ENCODE results near the gene OSBPL6. TPM values are rescaled to one million over a fixed set of nuclear protein-coding genes. Genes with fewer than 3 reads are reported as not detected.

The OSBPL6 gene
- total and polyA plus RNA-seq, 4 donors: 1.3 to 3.3 (median 2.2) TPM

GRCh38 chr2:178273787-178274360 is 79.6 kb downstream of the OSBPL6 start:
- no peak for DNase-seq (ENCODE audit: low spot score)
- 74% methylated on average over 2 of the region's 2 CpGs for WGBS
- Histone ChIP-seq H3K4me3 (ENCODE audit: low read depth in 1 of 3, low read length in 3 of 3) (no peak overlapping the region), H3K27ac (ENCODE audit: low read depth in 1 of 2, low read length in 2 of 2) (no peak overlapping the region), H3K4me1 (ENCODE audit: control insufficient read depth in 4 of 4, insufficient read depth in 4 of 4, low read length in 3 of 4) (peaks cover 2 to 20% (median 15%) of the 10 kb centered on the region in 4 donors), H3K36me3 (ENCODE audit: control insufficient read depth in 4 of 4, insufficient read depth in 3 of 4, low read depth in 1 of 4, low read length in 3 of 4) (no peaks in the 10 kb centered on the region), H3K9ac (ENCODE audit: low read depth in 1 of 2, low read length in 2 of 2) (no peak overlapping the region), H3K9me3 (ENCODE audit: control insufficient read depth in 4 of 4, low read length in 3 of 4) (no peaks in the 10 kb centered on the region), H3K27me3 (ENCODE audit: control insufficient read depth in 4 of 4, insufficient read depth in 4 of 4, low read length in 3 of 4) (no peaks in the 10 kb centered on the region)
- TF ChIP-seq FOXA2 (IDR thresholded peaks at IDR 0.05) (no peak), YY1 (IDR thresholded peaks at IDR 0.05) (no peak), RAD21 (IDR thresholded peaks at IDR 0.05) (no peak), JUND (IDR thresholded peaks at IDR 0.05) (no peak), EGR1 (IDR thresholded peaks at IDR 0.05; ENCODE audit: low read depth in 2 of 2) (no peak), TAF1 (conservative IDR thresholded peaks at IDR 0.05) (no peak)

GRCh38 chr2:178275600-178275999 is 81.3 kb downstream of the OSBPL6 start:
- DNase-seq (ENCODE audit: low spot score): no peak
- Histone ChIP-seq H3K27ac (ENCODE audit: low read depth in 1 of 2, low read length in 2 of 2) (no peak overlapping the region), H3K9me3 (ENCODE audit: control insufficient read depth in 4 of 4, low read length in 3 of 4) (no peaks in the 10 kb centered on the region), H3K9ac (ENCODE audit: low read depth in 1 of 2, low read length in 2 of 2) (no peak overlapping the region), H3K27me3 (ENCODE audit: control insufficient read depth in 4 of 4, insufficient read depth in 4 of 4, low read length in 3 of 4) (no peaks in the 10 kb centered on the region), H3K4me3 (ENCODE audit: low read depth in 1 of 3, low read length in 3 of 3) (no peak overlapping the region), H3K36me3 (ENCODE audit: control insufficient read depth in 4 of 4, insufficient read depth in 3 of 4, low read depth in 1 of 4, low read length in 3 of 4) (no peaks in the 10 kb centered on the region), H3K4me1 (ENCODE audit: control insufficient read depth in 4 of 4, insufficient read depth in 4 of 4, low read length in 3 of 4) (peaks cover 2 to 29% (median 21%) of the 10 kb centered on the region in 4 donors)
- TF ChIP-seq NR2F2 (IDR thresholded peaks at IDR 0.05): no peak
- TF ChIP-seq ZBTB33 (IDR thresholded peaks at IDR 0.05): no peak
- 83% methylated on average over 5 of the region's 5 CpGs for WGBS

- peak overlapping the region in 1 of 2 donors; percentile 81 for H3K9ac ChIP-seq (ENCODE audit: low read depth in 1 of 2, low read length in 2 of 2)
- peak; percentile 39 for DNase-seq (ENCODE audit: low spot score)
- no peaks in the 10 kb centered on the region for H3K36me3 ChIP-seq (ENCODE audit: control insufficient read depth in 4 of 4, insufficient read depth in 3 of 4, low read depth in 1 of 4, low read length in 3 of 4)
- peak overlapping the region; percentile 40 to 65 for H3K27ac ChIP-seq (ENCODE audit: low read depth in 1 of 2, low read length in 2 of 2)
- H3K9me3 ChIP-seq (ENCODE audit: control insufficient read depth in 4 of 4, low read length in 3 of 4): no peaks in the 10 kb centered on the region
- 29% methylated on average over 6 of the region's 6 CpGs for WGBS
- no peak overlapping the region for H3K4me3 ChIP-seq (ENCODE audit: low read depth in 1 of 3, low read length in 3 of 3)
- H3K27me3 ChIP-seq (ENCODE audit: control insufficient read depth in 4 of 4, insufficient read depth in 4 of 4, low read length in 3 of 4): no peaks in the 10 kb centered on the region
- peaks cover 2 to 28% (median 18%) of the 10 kb centered on the region in 4 donors for H3K4me1 ChIP-seq (ENCODE audit: control insufficient read depth in 4 of 4, insufficient read depth in 4 of 4, low read length in 3 of 4)
- peak; percentile 31 to 63 for TF ChIP-seq JUND (IDR thresholded peaks at IDR 0.05)
- peak; percentile 70 for TF ChIP-seq REST (IDR thresholded peaks at IDR 0.05)
- TF ChIP-seq HNF4G (IDR thresholded peaks at IDR 0.05): peak; percentile 51
- peak in 1 of 2 donors; percentile 41 for TF ChIP-seq EGR1 (IDR thresholded peaks at IDR 0.05; ENCODE audit: low read depth in 2 of 2)
- peak; percentile 47 for TF ChIP-seq ZBTB33 (IDR thresholded peaks at IDR 0.05)
- peak in 1 of 2 donors; percentile 31 for TF ChIP-seq GABPA (IDR thresholded peaks at IDR 0.05 in 1 of 2, conservative IDR thresholded peaks at IDR 0.05 in 1 of 2)
- TF ChIP-seq RXRA (IDR thresholded peaks at IDR 0.05): peak; percentile 58 to 62
- TF ChIP-seq YY1 (IDR thresholded peaks at IDR 0.05): peak; percentile 88
- peak; percentile 86 for TF ChIP-seq SP1 (IDR thresholded peaks at IDR 0.05)
- TF ChIP-seq FOXA2 (IDR thresholded peaks at IDR 0.05): peak; percentile 17
- TF ChIP-seq FOXA1 (IDR thresholded peaks at IDR 0.05): no peak
- peak; percentile 80 to 88 for TF ChIP-seq HNF4A (conservative IDR thresholded peaks at IDR 0.05)
- TF ChIP-seq TAF1 (conservative IDR thresholded peaks at IDR 0.05): peak; percentile 49
- TF ChIP-seq MAX (IDR thresholded peaks at IDR 0.05): peak; percentile 77
- peak; percentile 35 to 49 for TF ChIP-seq RAD21 (IDR thresholded peaks at IDR 0.05)
- peak; percentile 32 for TF ChIP-seq ATF3 (IDR thresholded peaks at IDR 0.05)
Observed at GRCh38 chr2:178277741-178278197, 83.5 kb downstream of the OSBPL6 start.

All from liver (tissue), 9 donors.